Upper lobe of right lung (tissue), 1 donor: ENCODE data around the gene DCUN1D3. TPM values are rescaled to one million over a fixed set of nuclear protein-coding genes. Genes with fewer than 3 reads are reported as not detected.

Experiments used
- ATAC-seq: fragments of 200-7000 bp; cut with Tn5 transposase; one replicate; pipeline ENCODE4 v1.9.1; 2020; ENCODE audit warnings: mild to moderate bottlenecking, moderate library complexity
- DNase-seq: peaks from one replicate; pipeline ENCODE4 v3.0.0-alpha.2; 2020
- H3K27ac ChIP-seq: fragments of 200-600 bp; one replicate; pipeline ENCODE4 v1.8.0; 2022
- H3K27me3 ChIP-seq: fragments of 200-600 bp; one replicate; pipeline ENCODE4 v1.8.0; 2022; ENCODE audit warnings: mild to moderate bottlenecking
- H3K36me3 ChIP-seq: fragments of 200-600 bp; one replicate; pipeline ENCODE4 v1.8.0; 2022
- H3K4me1 ChIP-seq: fragments of 200-600 bp; one replicate; pipeline ENCODE4 v1.8.0; 2022
- H3K4me3 ChIP-seq: fragments of 200-600 bp; one replicate; pipeline ENCODE4 v1.8.0; 2022; ENCODE audit warnings: mild to moderate bottlenecking
- H3K9me3 ChIP-seq: fragments of 200-600 bp; one replicate; pipeline ENCODE4 v1.8.0; 2022
- intact Hi-C: fragments of 100-400 bp; cut with DNase I; formaldehyde crosslinking; loops from one replicate; pipeline ENCODE4 v1.11.0; 2022
- total RNA-seq: library from RNA; stranded (reverse); fragmentation: NEBNext Ultra II Directional; extraction: Animal tissue kit (Norgen Biotek cat#: 25700); gene quantifications from one replicate; pipeline ENCODE4 v1.2.1, GENCODE V29; 2021
- TF ChIP-seq, protein P1 (sequence below): fragments of 200-600 bp; IDR thresholded peaks from one replicate; pipeline ENCODE4 v1.8.0; 2022; ENCODE audit warnings: antibody characterized with exemption
- donor health status: DM: no; HTN: yes; CAD: no; lungs with severe emphysema.

The DCUN1D3 gene
- total RNA-seq, 1 donor from 2014 or later: 28.7 TPM

DNA sequence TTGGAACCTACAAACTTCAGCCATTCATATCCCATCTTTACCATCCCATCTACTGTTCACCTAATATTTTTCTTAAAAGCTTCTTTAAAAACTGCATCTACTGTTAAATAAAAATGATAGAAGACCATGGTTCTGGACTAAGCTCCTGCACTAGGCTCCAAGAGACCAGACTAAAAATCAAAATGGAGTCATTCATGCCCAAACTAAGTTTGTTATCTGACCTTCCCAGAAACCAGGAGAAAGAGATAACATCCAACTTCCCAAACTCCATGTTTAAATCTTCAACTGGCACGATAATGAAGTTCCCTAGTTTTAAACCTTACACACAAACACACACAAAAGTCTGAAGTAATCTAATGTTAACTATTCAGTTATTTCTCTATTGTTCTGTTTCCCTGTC, 13.8 kb downstream of the DCUN1D3 start:
- H3K4me1 ChIP-seq: peaks cover 40% of the 10 kb centered on the region

DNA sequence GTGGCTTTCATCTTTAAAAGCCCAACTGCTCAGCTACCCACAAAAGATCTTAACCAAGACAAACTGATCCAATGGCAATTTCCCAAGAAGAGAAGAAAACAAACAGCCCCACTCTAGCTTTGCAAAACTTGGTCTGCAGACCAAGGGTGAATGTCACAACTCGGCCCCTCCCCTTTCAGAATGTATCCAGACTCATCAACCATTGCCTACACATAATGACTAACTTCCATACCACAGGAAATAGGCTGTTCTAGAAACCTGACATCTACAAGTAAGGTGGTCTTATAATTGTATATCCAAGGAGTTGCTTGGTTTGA, 16.0 kb downstream of the DCUN1D3 start:
- Histone ChIP-seq H3K27me3 (no peaks in the 10 kb centered on the region), H3K27ac (no peak overlapping the region), H3K4me3 (no peak overlapping the region), H3K36me3 (no peaks in the 10 kb centered on the region), H3K9me3 (no peaks in the 10 kb centered on the region), H3K4me1 (peaks cover 52% of the 10 kb centered on the region)
- intact Hi-C loops: no loop called here
- ATAC-seq (peak; percentile 37), DNase-seq (no peak)
- TF ChIP-seq, protein P1, sequence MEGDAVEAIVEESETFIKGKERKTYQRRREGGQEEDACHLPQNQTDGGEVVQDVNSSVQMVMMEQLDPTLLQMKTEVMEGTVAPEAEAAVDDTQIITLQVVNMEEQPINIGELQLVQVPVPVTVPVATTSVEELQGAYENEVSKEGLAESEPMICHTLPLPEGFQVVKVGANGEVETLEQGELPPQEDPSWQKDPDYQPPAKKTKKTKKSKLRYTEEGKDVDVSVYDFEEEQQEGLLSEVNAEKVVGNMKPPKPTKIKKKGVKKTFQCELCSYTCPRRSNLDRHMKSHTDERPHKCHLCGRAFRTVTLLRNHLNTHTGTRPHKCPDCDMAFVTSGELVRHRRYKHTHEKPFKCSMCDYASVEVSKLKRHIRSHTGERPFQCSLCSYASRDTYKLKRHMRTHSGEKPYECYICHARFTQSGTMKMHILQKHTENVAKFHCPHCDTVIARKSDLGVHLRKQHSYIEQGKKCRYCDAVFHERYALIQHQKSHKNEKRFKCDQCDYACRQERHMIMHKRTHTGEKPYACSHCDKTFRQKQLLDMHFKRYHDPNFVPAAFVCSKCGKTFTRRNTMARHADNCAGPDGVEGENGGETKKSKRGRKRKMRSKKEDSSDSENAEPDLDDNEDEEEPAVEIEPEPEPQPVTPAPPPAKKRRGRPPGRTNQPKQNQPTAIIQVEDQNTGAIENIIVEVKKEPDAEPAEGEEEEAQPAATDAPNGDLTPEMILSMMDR: no peak

More for the DNA sequence above, 13.8 kb downstream of the DCUN1D3 start:
- H3K36me3 ChIP-seq: peaks cover 7% of the 10 kb centered on the region
- no peaks in the 10 kb centered on the region for H3K27me3 ChIP-seq
- TF ChIP-seq, protein P1: no peak
- H3K4me3 ChIP-seq: no peak overlapping the region
- ATAC-seq: no peak
- intact Hi-C loops: no loop called here
- no peak for DNase-seq
- no peaks in the 10 kb centered on the region for H3K9me3 ChIP-seq
- no peak overlapping the region for H3K27ac ChIP-seq

DNA sequence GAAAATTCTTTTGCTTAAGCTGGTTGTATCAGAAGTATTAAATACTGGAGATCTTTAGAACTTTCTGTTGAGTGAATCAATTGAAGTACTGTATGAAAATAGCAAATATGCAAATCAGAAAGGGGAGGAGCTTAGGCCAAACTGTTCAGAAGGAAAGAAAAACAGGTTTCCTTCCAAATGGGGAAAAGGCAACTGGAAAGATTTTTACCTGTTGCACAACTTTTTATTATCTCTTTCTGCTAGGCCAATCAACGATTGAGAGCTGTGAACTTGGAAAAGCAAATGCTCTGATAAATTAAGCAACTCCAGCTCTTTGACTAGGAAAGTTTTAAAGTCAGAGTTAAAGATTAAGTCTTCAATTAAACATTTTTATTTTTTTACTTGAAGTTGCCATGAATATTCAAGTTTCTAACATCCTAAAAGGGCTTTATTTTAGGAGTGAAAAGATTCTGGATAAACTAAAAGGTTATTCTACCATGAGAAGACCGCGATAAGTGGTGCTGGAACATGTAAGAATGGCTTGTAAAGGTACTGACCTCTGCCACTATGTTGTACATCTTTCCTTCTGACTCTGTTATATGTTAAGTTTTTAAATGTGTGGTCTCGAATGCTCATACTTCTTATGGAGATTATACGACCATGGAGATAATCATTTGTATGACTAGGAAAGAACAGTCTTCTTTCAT, 16.5 kb downstream of the DCUN1D3 start:
- intact Hi-C loops: no loop called here
- no peaks in the 10 kb centered on the region for H3K9me3 ChIP-seq
- DNase-seq: no peak
- no peak overlapping the region for H3K27ac ChIP-seq
- peak; percentile 9 for ATAC-seq
- peaks cover 53% of the 10 kb centered on the region for H3K4me1 ChIP-seq
- H3K36me3 ChIP-seq: no peaks in the 10 kb centered on the region
- H3K27me3 ChIP-seq: no peaks in the 10 kb centered on the region
- TF ChIP-seq, protein P1: no peak
- H3K4me3 ChIP-seq: no peak overlapping the region

DNA sequence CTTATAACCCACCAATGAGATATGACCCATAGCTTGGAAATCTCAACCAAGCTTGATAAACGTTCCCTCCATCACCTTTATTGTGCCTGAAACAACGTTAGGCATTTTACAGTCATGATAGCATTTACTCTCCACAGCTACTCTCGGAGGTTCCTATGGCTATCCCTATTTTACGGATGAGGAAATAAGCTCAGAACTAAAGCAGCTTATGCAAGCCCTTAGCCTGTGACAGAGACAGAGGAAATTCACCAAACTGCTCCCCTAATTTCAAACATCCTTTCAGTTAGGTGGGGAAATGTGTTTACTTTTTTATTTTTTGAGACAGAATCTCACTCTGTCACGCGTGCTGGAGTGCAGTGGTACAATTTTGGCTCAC, 18.7 kb downstream of the DCUN1D3 start:
- Histone ChIP-seq H3K4me3 (no peak overlapping the region), H3K9me3 (no peaks in the 10 kb centered on the region), H3K36me3 (no peaks in the 10 kb centered on the region), H3K4me1 (peaks cover 58% of the 10 kb centered on the region), H3K27ac (peak overlapping the region; percentile 45), H3K27me3 (no peaks in the 10 kb centered on the region)
- TF ChIP-seq, protein P1: no peak
- DNase-seq (no peak), ATAC-seq (peak; percentile 51)
- intact Hi-C loops: no loop called here

DNA sequence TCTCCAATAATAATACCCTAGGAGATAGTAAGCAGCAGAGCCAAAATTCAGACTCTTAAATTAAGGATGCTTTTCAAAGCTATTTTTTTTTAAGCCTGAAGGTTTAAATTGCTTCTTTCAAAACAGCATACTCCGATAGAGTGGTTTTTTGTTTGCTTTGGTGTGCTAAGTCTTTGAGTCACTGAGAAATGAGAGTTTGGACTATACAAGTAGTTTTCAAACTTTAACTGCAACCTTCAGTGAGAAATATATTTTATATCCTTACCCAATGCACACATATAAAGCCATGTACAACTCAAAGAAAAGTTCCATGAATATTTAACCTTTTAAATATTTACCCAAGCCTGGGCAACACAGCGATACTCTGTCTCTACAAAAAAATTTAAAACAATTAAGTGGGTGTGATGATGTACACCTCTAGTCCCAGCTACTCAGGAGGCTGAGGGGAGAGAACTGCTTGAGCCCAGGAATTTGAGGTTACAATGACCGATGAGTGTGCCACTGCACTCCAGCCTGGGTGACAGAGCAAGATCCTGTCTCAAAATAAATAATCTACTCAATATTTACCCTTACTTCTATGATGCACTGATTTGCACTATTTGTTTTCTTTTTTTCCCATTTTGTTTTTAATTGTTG, 19.2 kb downstream of the DCUN1D3 start:
- Histone ChIP-seq H3K9me3 (no peaks in the 10 kb centered on the region), H3K27ac (peak overlapping the region; percentile 45), H3K4me3 (no peak overlapping the region), H3K36me3 (no peaks in the 10 kb centered on the region), H3K4me1 (peaks cover 58% of the 10 kb centered on the region), H3K27me3 (no peaks in the 10 kb centered on the region)
- ATAC-seq: peak; percentile 66
- TF ChIP-seq, protein P1: no peak
- DNase-seq: no peak
- intact Hi-C loops: no loop called here
